ENCODE measurements around the gene UGT1A3. TPM values are rescaled to one million over a fixed set of nuclear protein-coding genes. Genes with fewer than 3 reads are reported as not detected.

UGT1A3 gene
- total and polyA plus RNA-seq, 9 donors: not detected

DNA sequence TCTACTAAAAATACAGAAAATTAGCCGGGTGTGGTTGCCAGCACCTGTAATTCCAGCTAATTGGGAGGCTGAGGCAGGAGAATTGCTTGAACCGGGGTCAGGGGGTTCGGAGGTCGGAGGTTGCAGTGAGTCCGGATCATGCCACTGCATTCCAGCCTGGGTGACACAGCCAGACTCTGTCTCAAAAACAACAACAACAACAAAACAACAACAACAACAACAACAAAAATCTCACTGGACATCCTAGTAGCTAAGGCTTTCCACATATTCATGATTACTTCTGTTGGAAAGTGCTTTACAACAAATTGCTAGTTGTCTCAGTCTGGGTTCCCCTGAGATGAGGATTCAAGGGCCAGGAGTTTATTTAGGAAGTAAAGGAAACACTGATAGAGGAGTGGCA lies 45.0 kb downstream of the UGT1A3 start:
- H3K36me3 ChIP-seq (ENCODE audit: control insufficient read depth, insufficient read depth, low read length): no peaks in the 10 kb centered on the region
- no peak for DNase-seq
- 83% methylated on average over 1 of the region's 5 CpGs for WGBS (ENCODE audit: insufficient coverage)
- no peaks in the 10 kb centered on the region for H3K27me3 ChIP-seq (ENCODE audit: control insufficient read depth, insufficient read depth, low read length)
- H3K4me1 ChIP-seq (ENCODE audit: control insufficient read depth, insufficient read depth, low read length): no peaks in the 10 kb centered on the region
- no peaks in the 10 kb centered on the region for H3K9me3 ChIP-seq (replicated peaks; ENCODE audit: control insufficient read depth, low read depth, low read length)
- no peak overlapping the region for H3K4me3 ChIP-seq (ENCODE audit: low read length)
- H3K27ac ChIP-seq (ENCODE audit: low read length): no peak overlapping the region

GRCh38 chr2:233775414-233775813 lies 46.6 kb downstream of the UGT1A3 start:
- no peaks in the 10 kb centered on the region for H3K9me3 ChIP-seq (replicated peaks; ENCODE audit: control insufficient read depth, low read depth, low read length)
- no peaks in the 10 kb centered on the region for H3K36me3 ChIP-seq (ENCODE audit: control insufficient read depth, insufficient read depth, low read length)
- no peaks in the 10 kb centered on the region for H3K27me3 ChIP-seq (ENCODE audit: control insufficient read depth, insufficient read depth, low read length)
- no peaks in the 10 kb centered on the region for H3K4me1 ChIP-seq (ENCODE audit: control insufficient read depth, insufficient read depth, low read length)
- H3K4me3 ChIP-seq (ENCODE audit: low read length): no peak overlapping the region
- DNase-seq: no peak
- H3K27ac ChIP-seq (ENCODE audit: low read length): no peak overlapping the region
- 95% methylated on average over 5 of the region's 6 CpGs for WGBS (ENCODE audit: insufficient coverage)

DNA sequence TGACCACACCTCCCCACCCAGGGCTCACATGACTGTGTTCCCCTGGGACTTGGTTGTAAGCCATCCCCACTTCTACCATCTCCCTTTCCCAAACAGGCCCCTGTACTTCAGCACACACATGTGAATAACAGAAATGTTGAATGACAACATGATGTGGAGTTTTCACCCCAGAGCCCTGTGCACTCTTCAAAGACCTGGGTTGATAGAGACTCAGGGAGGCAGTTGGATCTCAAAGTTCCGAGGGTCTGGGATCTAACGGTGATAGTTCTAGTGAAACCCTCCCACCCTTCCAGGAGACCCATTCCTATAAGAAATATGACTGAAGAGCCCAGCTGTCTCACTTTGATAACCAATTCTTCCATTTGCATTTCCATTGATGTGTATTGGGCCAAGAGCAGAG lies 49.2 kb downstream of the UGT1A3 start, which contains the start of gene MROH2A:
MROH2A (plus strand) TSS at position 301 of the 400 bp plus-strand sequence. CDS start 1,029 bp downstream, outside the sequence.
- no peaks in the 10 kb centered on the region for H3K27me3 ChIP-seq (ENCODE audit: control insufficient read depth, insufficient read depth, low read length)
- 80% methylated on average over 1 of the region's 2 CpGs for whole genome bisulfite sequencing (ENCODE audit: insufficient coverage)
- H3K9me3 ChIP-seq (replicated peaks; ENCODE audit: control insufficient read depth, low read depth, low read length): no peaks in the 10 kb centered on the region
- no peak within 1 kb of the TSS for H3K4me3 ChIP-seq (ENCODE audit: low read length)
- H3K36me3 ChIP-seq (ENCODE audit: control insufficient read depth, insufficient read depth, low read length): no peaks in the 10 kb centered on the region
- H3K27ac ChIP-seq (ENCODE audit: low read length): no peak within 1 kb of the TSS
- H3K4me1 ChIP-seq (ENCODE audit: control insufficient read depth, insufficient read depth, low read length): no peaks in the 10 kb centered on the region
- no peak for DNase-seq

GRCh38 chr2:233779722-233780121 lies 50.9 kb downstream of the UGT1A3 start:
- Histone ChIP-seq H3K4me3 (ENCODE audit: low read length) (no peak overlapping the region), H3K36me3 (ENCODE audit: control insufficient read depth, insufficient read depth, low read length) (no peaks in the 10 kb centered on the region), H3K27me3 (ENCODE audit: control insufficient read depth, insufficient read depth, low read length) (no peaks in the 10 kb centered on the region), H3K27ac (ENCODE audit: low read length) (no peak overlapping the region), H3K4me1 (ENCODE audit: control insufficient read depth, insufficient read depth, low read length) (no peaks in the 10 kb centered on the region), H3K9me3 (replicated peaks; ENCODE audit: control insufficient read depth, low read depth, low read length) (no peaks in the 10 kb centered on the region)
- no peak for DNase-seq
- WGBS (ENCODE audit: insufficient coverage): 89% methylated on average over 3 of the region's 4 CpGs

- Histone ChIP-seq H3K27me3 (ENCODE audit: control insufficient read depth, insufficient read depth, low read length) (no peaks in the 10 kb centered on the region), H3K4me1 (ENCODE audit: control insufficient read depth, insufficient read depth, low read length) (no peaks in the 10 kb centered on the region), H3K27ac (ENCODE audit: low read length) (no peak overlapping the region), H3K4me3 (ENCODE audit: low read length) (no peak overlapping the region), H3K36me3 (ENCODE audit: control insufficient read depth, insufficient read depth, low read length) (no peaks in the 10 kb centered on the region), H3K9me3 (replicated peaks; ENCODE audit: control insufficient read depth, low read depth, low read length) (no peaks in the 10 kb centered on the region)
- DNase-seq: no peak
- WGBS (ENCODE audit: insufficient coverage): no CpG with 5 or more reads among the region's 4 CpGs
Measured at GRCh38 chr2:233780771-233781170, 51.9 kb downstream of the UGT1A3 start.

DNA sequence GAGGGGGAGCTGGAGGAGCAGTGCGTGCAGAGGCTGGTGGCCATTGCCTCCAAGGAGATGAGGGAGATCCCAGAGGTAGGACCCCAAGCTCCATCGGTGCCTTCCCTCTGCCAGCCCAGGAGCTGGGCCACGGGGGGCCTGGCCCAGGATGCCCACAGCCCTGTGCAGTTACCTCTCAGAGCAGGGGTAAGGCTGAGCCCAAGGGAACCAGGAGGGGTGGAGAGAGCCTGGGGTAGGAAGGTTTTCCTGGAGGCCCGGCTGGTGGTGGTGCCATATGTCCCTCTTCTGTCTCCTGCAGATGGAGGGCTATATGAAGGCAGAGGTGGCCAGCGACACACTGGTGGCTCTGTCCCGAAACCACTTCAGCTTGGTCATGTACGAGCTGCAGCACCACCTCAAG lies 60.7 kb downstream of the UGT1A3 start:
- H3K9me3 ChIP-seq (replicated peaks; ENCODE audit: control insufficient read depth, low read depth, low read length): no peaks in the 10 kb centered on the region
- H3K4me3 ChIP-seq (ENCODE audit: low read length): no peak overlapping the region
- no peaks in the 10 kb centered on the region for H3K36me3 ChIP-seq (ENCODE audit: control insufficient read depth, insufficient read depth, low read length)
- H3K27ac ChIP-seq (ENCODE audit: low read length): no peak overlapping the region
- WGBS (ENCODE audit: insufficient coverage): 88% methylated on average over 4 of the region's 7 CpGs
- DNase-seq: no peak
- no peaks in the 10 kb centered on the region for H3K4me1 ChIP-seq (ENCODE audit: control insufficient read depth, insufficient read depth, low read length)
- H3K27me3 ChIP-seq (ENCODE audit: control insufficient read depth, insufficient read depth, low read length): no peaks in the 10 kb centered on the region

- Histone ChIP-seq H3K9me3 (replicated peaks; ENCODE audit: control insufficient read depth, low read depth, low read length) (no peaks in the 10 kb centered on the region), H3K36me3 (ENCODE audit: control insufficient read depth, insufficient read depth, low read length) (no peaks in the 10 kb centered on the region), H3K4me3 (ENCODE audit: low read length) (no peak overlapping the region), H3K27ac (ENCODE audit: low read length) (no peak overlapping the region), H3K4me1 (ENCODE audit: control insufficient read depth, insufficient read depth, low read length) (no peaks in the 10 kb centered on the region), H3K27me3 (ENCODE audit: control insufficient read depth, insufficient read depth, low read length) (no peaks in the 10 kb centered on the region)
- WGBS (ENCODE audit: insufficient coverage): 77% methylated on average over 18 of the region's 18 CpGs
- no peak for DNase-seq
Measured at GRCh38 chr2:233791151-233791882, 62.5 kb downstream of the UGT1A3 start.

GRCh38 chr2:233791883-233792329 lies 63.1 kb downstream of the UGT1A3 start:
- H3K9me3 ChIP-seq (replicated peaks; ENCODE audit: control insufficient read depth, low read depth, low read length): no peaks in the 10 kb centered on the region
- no peaks in the 10 kb centered on the region for H3K36me3 ChIP-seq (ENCODE audit: control insufficient read depth, insufficient read depth, low read length)
- H3K4me3 ChIP-seq (ENCODE audit: low read length): no peak overlapping the region
- H3K4me1 ChIP-seq (ENCODE audit: control insufficient read depth, insufficient read depth, low read length): no peaks in the 10 kb centered on the region
- no peaks in the 10 kb centered on the region for H3K27me3 ChIP-seq (ENCODE audit: control insufficient read depth, insufficient read depth, low read length)
- 63% methylated on average over 9 of the region's 9 CpGs for WGBS (ENCODE audit: insufficient coverage)
- H3K27ac ChIP-seq (ENCODE audit: low read length): no peak overlapping the region
- no peak for DNase-seq

- WGBS (ENCODE audit: insufficient coverage): 97% methylated on average over 7 of the region's 7 CpGs
- no peak overlapping the region for H3K4me3 ChIP-seq (ENCODE audit: low read length)
- H3K36me3 ChIP-seq (ENCODE audit: control insufficient read depth, insufficient read depth, low read length): no peaks in the 10 kb centered on the region
- no peak for DNase-seq
- H3K27ac ChIP-seq (ENCODE audit: low read length): no peak overlapping the region
- H3K27me3 ChIP-seq (ENCODE audit: control insufficient read depth, insufficient read depth, low read length): no peaks in the 10 kb centered on the region
- H3K4me1 ChIP-seq (ENCODE audit: control insufficient read depth, insufficient read depth, low read length): no peaks in the 10 kb centered on the region
- no peaks in the 10 kb centered on the region for H3K9me3 ChIP-seq (replicated peaks; ENCODE audit: control insufficient read depth, low read depth, low read length)
Measured at GRCh38 chr2:233792720-233793119, 63.9 kb downstream of the UGT1A3 start.

DNA sequence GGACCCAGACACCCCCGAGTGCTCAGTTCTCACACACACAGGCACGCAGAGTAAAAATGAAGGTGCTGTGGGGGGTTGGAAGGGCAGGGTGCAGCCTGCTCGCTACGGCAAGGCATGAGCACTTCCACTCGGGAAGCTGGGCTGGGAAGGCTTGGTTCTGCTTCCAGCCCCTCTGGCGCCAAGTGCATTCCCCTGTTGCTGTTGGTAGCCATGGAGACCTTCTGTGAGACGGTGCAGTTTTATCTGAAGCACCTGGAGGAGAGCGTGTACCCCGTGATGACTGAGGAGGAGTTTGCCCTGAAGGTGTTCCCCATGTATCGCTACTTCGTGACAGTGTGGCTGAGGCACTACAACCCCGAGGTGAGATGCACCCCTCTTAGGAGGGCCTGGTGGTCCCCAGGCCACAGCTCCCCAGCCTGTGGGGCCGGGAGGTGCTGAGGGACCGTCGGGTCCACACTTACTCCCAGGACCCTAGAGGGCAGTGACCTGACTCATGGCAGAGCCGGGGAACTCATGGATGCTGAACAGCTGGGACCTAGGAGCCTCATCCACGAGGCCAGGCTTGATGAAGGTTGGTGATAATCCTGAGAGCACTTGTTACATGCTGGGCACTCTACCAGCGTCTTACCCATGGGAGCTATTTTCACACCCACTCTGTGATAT lies 64.8 kb downstream of the UGT1A3 start:
- no peaks in the 10 kb centered on the region for H3K9me3 ChIP-seq (replicated peaks; ENCODE audit: control insufficient read depth, low read depth, low read length)
- H3K36me3 ChIP-seq (ENCODE audit: control insufficient read depth, insufficient read depth, low read length): no peaks in the 10 kb centered on the region
- H3K27ac ChIP-seq (ENCODE audit: low read length): no peak overlapping the region
- DNase-seq: no peak
- WGBS (ENCODE audit: insufficient coverage): 63% methylated on average over 15 of the region's 18 CpGs
- H3K4me1 ChIP-seq (ENCODE audit: control insufficient read depth, insufficient read depth, low read length): no peaks in the 10 kb centered on the region
- no peaks in the 10 kb centered on the region for H3K27me3 ChIP-seq (ENCODE audit: control insufficient read depth, insufficient read depth, low read length)
- H3K4me3 ChIP-seq (ENCODE audit: low read length): no peak overlapping the region
